IgD-negative memory B cell (primary cell): ENCODE data around the gene DOCK6. TPM values are rescaled to one million over a fixed set of nuclear protein-coding genes. Genes with fewer than 3 reads are reported as not detected.
A peak's percentile ranks its signal among the peaks of the same experiment; 100 is the strongest.

ENCODE experiments used
- H3K27ac Mint-ChIP-seq, 3 donors: one replicate each; pipeline ENCODE4 v1.8.0; 2020 to 2022; ENCODE audit warnings: mild to moderate bottlenecking in 3 of 3, mixed read lengths in 3 of 3, moderate library complexity in 1 of 3
- H3K27me3 Mint-ChIP-seq: one replicate; pipeline ENCODE4 v1.8.0; 2021; ENCODE audit warnings: mixed read lengths
- H3K36me3 Mint-ChIP-seq: one replicate; pipeline ENCODE4 v1.8.0; 2020; ENCODE audit warnings: mild to moderate bottlenecking, mixed read lengths
- H3K4me1 Mint-ChIP-seq, 3 donors: one replicate each; pipeline ENCODE4 v1.8.0; 2020 to 2022; ENCODE audit warnings: mixed read lengths in 3 of 3, mild to moderate bottlenecking in 1 of 3
- H3K4me3 Mint-ChIP-seq, 4 donors: one replicate each; pipeline ENCODE4 v1.8.0; 2020 to 2022; ENCODE audit warnings: mild to moderate bottlenecking in 4 of 4, mixed read lengths in 4 of 4, moderate library complexity in 3 of 4
- H3K9me3 Mint-ChIP-seq, 3 donors: one replicate each; pipeline ENCODE4 v1.8.0; 2020 to 2021; ENCODE audit warnings: mixed read lengths in 3 of 3, mild to moderate bottlenecking in 1 of 3
- polyA plus RNA-seq: library from polyadenylated mRNA; unstranded; fragments of 300-500 nt; fragmentation: Illumina TruSeq; gene quantifications from one replicate; pipeline ENCODE4 v1.2.3, GENCODE V29; 2021

DOCK6 gene
- polyA plus RNA-seq, 1 donor from 2014 or later: 1.6 TPM

DNA sequence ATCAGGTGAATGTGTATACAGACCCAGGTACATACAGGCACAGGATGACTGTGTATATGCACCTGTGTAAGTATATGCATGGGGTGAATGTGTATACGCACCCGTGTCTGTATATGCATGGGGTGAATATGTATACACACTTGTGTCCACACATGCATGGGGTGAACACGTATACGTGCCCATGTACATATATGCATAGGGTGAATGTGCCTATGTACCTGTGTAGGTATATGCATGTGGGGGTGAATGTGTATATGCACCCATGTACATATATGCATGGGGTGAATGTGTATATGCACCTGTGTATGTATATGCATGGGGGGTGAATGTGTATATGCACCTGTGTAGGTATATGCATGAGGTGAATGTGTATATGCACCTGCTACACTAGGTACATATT, 29.8 kb downstream of the DOCK6 start:
- no peaks in the 10 kb centered on the region for H3K36me3 Mint-ChIP-seq
- no peak overlapping the region for H3K27ac Mint-ChIP-seq
- no peaks in the 10 kb centered on the region for H3K9me3 Mint-ChIP-seq
- no peaks in the 10 kb centered on the region for H3K27me3 Mint-ChIP-seq
- H3K4me1 Mint-ChIP-seq: no peaks in the 10 kb centered on the region
- H3K4me3 Mint-ChIP-seq: no peak overlapping the region

DNA sequence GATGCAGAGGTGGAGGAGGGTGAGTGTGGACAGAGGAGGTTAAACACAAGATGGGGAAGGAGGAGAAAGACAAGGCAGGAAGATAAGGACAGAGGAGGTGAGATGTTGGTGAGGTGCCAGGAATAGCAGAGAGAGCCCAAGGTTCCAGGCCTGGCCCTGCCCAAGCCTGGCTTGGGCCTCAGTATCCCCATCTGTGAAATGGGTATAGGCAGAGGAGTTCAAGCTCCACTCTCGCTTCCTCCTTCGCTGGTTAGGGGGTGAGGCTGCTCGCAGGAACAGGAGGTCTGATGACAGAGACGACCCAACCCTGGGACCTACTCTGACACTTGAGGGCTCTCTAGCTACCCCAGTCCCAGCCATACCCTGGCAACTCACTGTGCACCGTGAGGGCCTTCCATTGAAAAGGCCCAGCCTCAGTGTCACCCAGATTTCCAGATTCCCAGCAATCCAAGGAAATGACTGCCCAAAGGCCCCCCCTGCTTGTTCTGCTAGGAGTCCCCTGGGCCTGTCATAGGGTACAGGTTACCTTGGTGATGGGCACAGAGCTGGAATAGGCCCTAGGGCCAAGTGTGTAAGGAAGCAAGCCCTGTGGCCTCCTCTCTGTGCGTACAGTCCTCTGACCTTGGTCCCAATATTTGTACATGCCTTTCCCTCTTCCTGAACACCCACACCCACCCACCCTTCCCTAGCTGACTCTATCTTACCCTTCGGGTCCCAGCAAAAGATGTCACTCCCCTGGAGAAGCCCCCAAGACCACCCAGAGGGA, 31.5 kb downstream of the DOCK6 start:
- Mint-ChIP-seq H3K4me1 (no peaks in the 10 kb centered on the region), H3K27me3 (no peaks in the 10 kb centered on the region), H3K36me3 (no peaks in the 10 kb centered on the region), H3K4me3 (no peak overlapping the region), H3K9me3 (peaks cover 0 to 4% (median 0%) of the 10 kb centered on the region in 3 donors), H3K27ac (no peak overlapping the region)

DNA sequence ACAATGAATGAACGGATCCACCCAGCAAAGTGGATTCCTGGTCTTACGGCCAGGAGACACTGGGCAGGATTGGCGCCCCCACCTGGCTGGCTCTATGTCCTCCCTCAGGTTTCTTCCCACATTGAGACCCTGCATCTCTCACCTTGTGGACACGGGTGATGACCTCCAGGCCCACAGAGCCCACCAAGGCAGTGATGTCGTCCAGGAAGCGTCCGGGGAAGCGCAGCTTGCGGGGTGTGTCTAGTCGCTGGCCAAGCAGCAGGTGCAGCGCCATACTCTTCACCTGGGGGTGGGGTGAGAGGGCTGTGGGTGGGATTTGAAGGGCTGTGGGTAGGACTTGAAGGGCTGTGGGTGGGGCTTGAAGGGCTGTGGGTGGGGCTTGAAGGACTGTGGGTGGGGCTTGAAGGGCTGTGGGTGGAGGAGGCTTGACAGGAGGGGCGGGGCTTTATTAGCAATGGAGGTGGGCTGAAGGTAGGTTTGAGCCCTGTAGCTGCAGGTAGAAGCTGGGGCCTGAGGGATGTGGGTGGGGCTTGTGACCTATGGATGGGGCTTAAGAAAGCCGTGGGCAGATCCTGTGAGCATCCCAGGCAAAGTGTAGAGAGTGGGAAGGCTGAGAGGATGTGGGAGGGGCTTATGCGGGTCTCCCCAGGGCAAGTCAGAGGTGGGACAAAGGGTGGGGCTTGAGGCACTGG, 35.0 kb downstream of the DOCK6 start:
- Mint-ChIP-seq H3K27me3 (no peaks in the 10 kb centered on the region), H3K4me1 (no peaks in the 10 kb centered on the region), H3K4me3 (no peak overlapping the region), H3K36me3 (peaks cover 5% of the 10 kb centered on the region), H3K9me3 (peaks cover 0 to 4% (median 2%) of the 10 kb centered on the region in 3 donors), H3K27ac (no peak overlapping the region)

GRCh38 chr19:11226716-11227166, 35.6 kb downstream of the DOCK6 start:
- Mint-ChIP-seq H3K4me1 (no peaks in the 10 kb centered on the region), H3K27ac (peak overlapping the region in 1 of 3 donors; percentile 75), H3K36me3 (peaks cover 5% of the 10 kb centered on the region), H3K9me3 (peaks cover 1 to 6% (median 4%) of the 10 kb centered on the region in 3 donors), H3K4me3 (no peak overlapping the region), H3K27me3 (no peaks in the 10 kb centered on the region)

- peaks cover 9 to 14% (median 12%) of the 10 kb centered on the region in 3 donors for H3K9me3 Mint-ChIP-seq
- no peak overlapping the region for H3K27ac Mint-ChIP-seq
- no peaks in the 10 kb centered on the region for H3K27me3 Mint-ChIP-seq
- H3K4me1 Mint-ChIP-seq: no peaks in the 10 kb centered on the region
- no peak overlapping the region for H3K4me3 Mint-ChIP-seq
- H3K36me3 Mint-ChIP-seq: peaks cover 5% of the 10 kb centered on the region
Observed at GRCh38 chr19:11225815-11226214, 36.5 kb downstream of the DOCK6 start.

GRCh38 chr19:11225172-11225571, 37.2 kb downstream of the DOCK6 start:
- Mint-ChIP-seq H3K4me3 (no peak overlapping the region), H3K4me1 (no peaks in the 10 kb centered on the region), H3K27me3 (no peaks in the 10 kb centered on the region), H3K36me3 (peaks cover 8% of the 10 kb centered on the region), H3K9me3 (peaks cover 12 to 18% (median 16%) of the 10 kb centered on the region in 3 donors), H3K27ac (no peak overlapping the region)

GRCh38 chr19:11224429-11224828, 37.9 kb downstream of the DOCK6 start:
- Mint-ChIP-seq H3K4me3 (no peak overlapping the region), H3K27me3 (no peaks in the 10 kb centered on the region), H3K4me1 (no peaks in the 10 kb centered on the region), H3K36me3 (peaks cover 9% of the 10 kb centered on the region), H3K9me3 (peaks cover 12 to 18% (median 17%) of the 10 kb centered on the region in 3 donors), H3K27ac (no peak overlapping the region)

DNA sequence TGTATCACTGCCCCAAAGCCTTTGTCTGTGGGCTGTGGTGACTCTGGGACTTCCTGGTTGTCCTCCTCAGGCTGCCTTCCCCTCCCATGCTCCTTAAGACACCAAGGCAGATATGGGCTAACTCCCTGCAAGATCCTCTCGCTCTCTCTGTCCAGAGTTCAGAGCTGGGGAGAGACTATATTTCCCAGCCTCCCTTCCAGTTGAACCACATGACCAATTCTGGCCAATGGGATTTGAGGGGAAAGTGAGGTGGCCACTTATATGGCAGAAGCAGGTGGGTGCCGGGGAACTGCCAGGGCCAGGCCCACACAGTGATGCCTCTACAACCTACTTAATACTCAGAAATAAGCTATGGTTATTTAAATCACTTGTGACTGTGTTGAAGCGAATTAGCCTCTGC, 39.1 kb downstream of the DOCK6 start:
- Mint-ChIP-seq H3K9me3 (peaks cover 12 to 18% (median 17%) of the 10 kb centered on the region in 3 donors), H3K27me3 (no peaks in the 10 kb centered on the region)

DNA sequence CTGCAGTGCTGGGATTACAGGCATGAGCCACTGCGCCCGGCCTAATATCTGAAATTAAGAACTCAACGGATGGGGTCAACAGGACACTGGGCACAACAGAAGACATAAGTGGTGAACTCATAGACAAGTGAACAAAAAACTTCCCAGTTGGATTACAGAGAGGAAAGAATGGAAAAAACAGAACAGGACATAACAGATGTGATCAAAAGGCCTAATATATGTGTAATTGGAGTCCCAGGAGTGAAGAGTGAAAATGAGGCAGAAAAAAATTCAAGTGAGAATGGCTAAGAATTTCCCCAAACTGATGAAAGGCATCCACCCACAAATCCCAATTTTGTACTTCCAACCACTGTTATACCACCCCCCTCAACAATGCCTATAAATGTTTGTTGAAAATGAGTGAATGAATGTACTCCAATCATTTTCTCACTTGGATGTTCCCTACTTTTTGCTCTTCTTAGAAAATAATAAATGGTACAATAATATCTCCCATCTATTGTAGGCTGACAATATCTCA, 41.2 kb downstream of the DOCK6 start:
- no peaks in the 10 kb centered on the region for H3K4me1 Mint-ChIP-seq
- H3K4me3 Mint-ChIP-seq: no peak overlapping the region
- H3K36me3 Mint-ChIP-seq: peaks cover 9% of the 10 kb centered on the region
- no peak overlapping the region for H3K27ac Mint-ChIP-seq
- no peaks in the 10 kb centered on the region for H3K27me3 Mint-ChIP-seq
- H3K9me3 Mint-ChIP-seq: peaks cover 12 to 18% (median 13%) of the 10 kb centered on the region in 3 donors

More for the DNA sequence above, 39.1 kb downstream of the DOCK6 start:
- Mint-ChIP-seq H3K27ac (peak overlapping the region in 1 of 3 donors; percentile 31), H3K4me1 (no peaks in the 10 kb centered on the region), H3K36me3 (peaks cover 9% of the 10 kb centered on the region), H3K4me3 (no peak overlapping the region)

DNA sequence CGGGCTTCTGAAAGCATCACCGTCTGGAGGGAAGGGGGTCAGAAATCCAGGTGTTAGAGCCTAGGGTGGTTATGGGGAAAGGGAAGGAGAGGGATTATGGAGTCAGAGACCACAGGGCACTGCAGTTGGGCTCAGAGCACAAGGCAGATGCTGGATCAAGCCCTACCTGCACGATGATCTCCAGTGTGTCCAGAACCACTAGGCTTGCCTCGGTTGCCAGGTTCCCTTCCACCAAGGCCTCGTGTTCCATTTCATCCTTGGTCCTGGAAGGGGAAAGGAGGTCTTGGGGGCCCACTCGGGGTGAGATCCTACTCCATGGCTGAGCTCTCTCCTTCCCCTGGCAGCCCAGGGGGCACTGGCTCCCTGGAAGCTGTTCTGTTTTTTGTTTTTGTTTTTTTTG, 47.9 kb downstream of the DOCK6 start:
- no peaks in the 10 kb centered on the region for H3K27me3 Mint-ChIP-seq
- no peaks in the 10 kb centered on the region for H3K9me3 Mint-ChIP-seq
- no peaks in the 10 kb centered on the region for H3K36me3 Mint-ChIP-seq
- H3K4me3 Mint-ChIP-seq: no peak overlapping the region
- H3K4me1 Mint-ChIP-seq: peaks cover 0 to 1% (median 0%) of the 10 kb centered on the region in 3 donors
- H3K27ac Mint-ChIP-seq: no peak overlapping the region

DNA sequence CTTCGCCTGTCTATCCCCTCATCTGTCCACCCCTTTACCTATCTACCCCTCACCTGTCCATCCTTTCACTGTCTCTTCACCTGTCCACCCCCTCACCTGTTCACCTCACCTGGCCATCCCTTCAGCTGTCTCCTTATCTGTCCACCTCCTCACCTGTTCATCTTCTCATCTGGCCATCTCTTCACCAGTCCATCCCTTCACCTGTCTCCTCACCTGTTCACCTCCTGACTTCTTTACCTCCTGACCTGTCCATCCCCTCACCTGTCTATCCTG, 51.7 kb downstream of the DOCK6 start:
- H3K27ac Mint-ChIP-seq: no peak overlapping the region
- H3K9me3 Mint-ChIP-seq: no peaks in the 10 kb centered on the region

GRCh38 chr19:11209839-11210655, 52.3 kb downstream of the DOCK6 start:
- no peaks in the 10 kb centered on the region for H3K27me3 Mint-ChIP-seq
- H3K4me3 Mint-ChIP-seq: no peak overlapping the region
- H3K9me3 Mint-ChIP-seq: no peaks in the 10 kb centered on the region
- H3K27ac Mint-ChIP-seq: no peak overlapping the region
- no peaks in the 10 kb centered on the region for H3K36me3 Mint-ChIP-seq
- peaks cover 5 to 7% (median 5%) of the 10 kb centered on the region in 3 donors for H3K4me1 Mint-ChIP-seq

More for the DNA sequence above, 51.7 kb downstream of the DOCK6 start:
- Mint-ChIP-seq H3K27me3 (no peaks in the 10 kb centered on the region), H3K36me3 (no peaks in the 10 kb centered on the region), H3K4me3 (no peak overlapping the region), H3K4me1 (peaks cover 5 to 7% (median 5%) of the 10 kb centered on the region in 3 donors)

GRCh38 chr19:11208561-11209471, 53.5 kb downstream of the DOCK6 start:
- no peaks in the 10 kb centered on the region for H3K36me3 Mint-ChIP-seq
- no peaks in the 10 kb centered on the region for H3K9me3 Mint-ChIP-seq
- H3K4me3 Mint-ChIP-seq: no peak overlapping the region
- no peak overlapping the region for H3K27ac Mint-ChIP-seq
- H3K27me3 Mint-ChIP-seq: peaks cover 3% of the 10 kb centered on the region
- peaks cover 5 to 9% (median 5%) of the 10 kb centered on the region in 3 donors for H3K4me1 Mint-ChIP-seq

DNA sequence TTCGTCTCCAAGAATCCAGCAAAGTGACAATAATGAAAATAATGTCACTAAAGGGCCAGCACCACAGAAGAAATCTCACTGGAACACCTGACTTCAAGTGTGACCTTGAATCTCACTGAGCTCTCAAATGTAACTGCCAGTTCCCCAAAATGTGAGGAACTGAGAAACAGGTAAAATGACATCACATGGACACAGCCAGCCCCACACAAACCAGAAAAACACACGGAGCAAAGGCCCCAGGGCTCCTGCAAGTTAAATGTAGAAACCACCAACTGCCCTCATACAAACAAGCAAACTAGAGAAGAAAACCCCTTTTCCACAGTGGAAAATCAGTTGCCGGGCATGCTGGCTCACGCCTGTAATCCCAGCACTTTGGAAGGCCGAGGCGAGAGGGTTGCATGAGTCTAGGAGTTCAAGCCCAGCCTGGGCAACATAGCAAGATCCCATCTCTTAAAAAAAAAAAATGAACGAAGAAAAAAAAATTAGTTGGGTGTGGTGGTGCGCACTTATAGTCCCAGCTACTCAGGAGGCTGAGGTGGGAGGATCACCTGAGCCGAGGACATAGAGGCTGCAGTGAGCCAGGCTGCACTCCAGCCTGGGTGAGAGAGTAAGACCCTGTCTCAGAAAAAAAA, 56.3 kb downstream of the DOCK6 start:
- H3K9me3 Mint-ChIP-seq: no peaks in the 10 kb centered on the region
- H3K36me3 Mint-ChIP-seq: no peaks in the 10 kb centered on the region
- H3K27ac Mint-ChIP-seq: peak overlapping the region; percentile 6 to 80 (median 75)
- H3K4me1 Mint-ChIP-seq: peaks cover 5 to 9% (median 5%) of the 10 kb centered on the region in 3 donors
- peaks cover 3% of the 10 kb centered on the region for H3K27me3 Mint-ChIP-seq
- peak overlapping the region in 2 of 4 donors; percentile 1 to 66 for H3K4me3 Mint-ChIP-seq
